ENCODE data around the gene CHIA.

The CHIA gene

GRCh38 chr1:111290630-111291029 is at the start of gene CHIA:
TSS of gene CHIA (plus strand) at chr1:111290851. CDS start at chr1:111310468, 19,617 bp downstream.
- no peak for ATAC-seq

- ATAC-seq, result no peak
Measured at GRCh38 chr1:111241797-111242196, 48.9 kb upstream of the CHIA start.

- ATAC-seq, result no peak
Measured at GRCh38 chr1:111242805-111243523, 47.7 kb upstream of the CHIA start.

DNA sequence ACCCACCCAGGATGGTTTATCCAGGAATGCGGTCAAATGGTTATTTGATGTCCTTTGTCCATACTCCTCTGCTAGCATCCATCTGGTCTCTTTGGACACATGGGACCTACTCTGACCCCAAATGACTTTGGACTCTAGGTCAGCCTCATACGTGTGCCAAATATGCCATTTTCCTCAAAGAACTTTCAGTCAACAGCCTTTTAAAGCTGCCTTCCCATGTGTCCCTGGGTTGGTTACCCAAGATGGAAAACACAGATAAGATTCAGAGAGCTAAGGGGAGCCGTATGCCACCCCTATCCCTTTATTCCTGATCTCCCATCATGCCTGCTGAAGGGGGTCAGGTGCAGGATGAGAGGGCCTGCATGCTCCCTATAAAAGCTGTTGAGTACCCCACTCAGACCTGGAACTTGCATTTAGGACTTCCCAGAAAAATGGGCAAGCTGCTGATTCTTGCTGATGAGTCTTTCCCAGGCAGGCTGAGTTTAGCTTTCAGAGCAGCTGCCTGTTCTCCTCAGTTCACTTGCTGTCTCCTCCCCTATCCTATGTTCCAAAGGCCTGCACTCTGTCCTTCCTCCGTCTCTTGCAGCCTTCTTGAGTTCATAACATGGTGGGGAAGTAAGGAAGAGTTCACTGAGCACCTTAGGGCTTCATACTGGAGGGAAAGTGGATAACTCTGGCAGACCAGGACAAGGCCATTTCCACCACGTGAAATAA is 43.4 kb upstream of the CHIA start:
- ATAC-seq, result no peak

- ATAC-seq, result no peak
Measured at GRCh38 chr1:111249960-111250359, 40.7 kb upstream of the CHIA start.

DNA sequence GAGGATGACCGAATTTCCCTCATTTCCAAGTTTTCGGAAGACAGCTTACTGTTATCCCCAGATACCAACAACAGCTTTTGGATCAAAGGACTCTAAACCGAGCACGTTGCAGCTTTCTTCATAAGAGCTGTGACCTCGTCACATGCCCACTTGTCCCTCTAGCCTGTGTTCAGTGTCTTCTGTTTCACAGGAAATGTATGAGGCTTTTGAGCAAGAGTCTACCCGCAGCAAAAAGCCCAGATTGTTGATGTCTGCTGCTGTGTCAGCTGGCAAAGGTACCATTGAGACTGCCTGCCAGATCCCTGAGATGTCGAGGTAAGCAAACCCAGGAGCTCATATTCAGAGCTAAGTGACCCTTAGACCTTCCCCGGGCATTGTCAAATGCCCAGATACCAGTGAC is 39.1 kb upstream of the CHIA start:
- no peak for ATAC-seq

- no peak for ATAC-seq
Measured at GRCh38 chr1:111252786-111253185, 37.9 kb upstream of the CHIA start.

DNA sequence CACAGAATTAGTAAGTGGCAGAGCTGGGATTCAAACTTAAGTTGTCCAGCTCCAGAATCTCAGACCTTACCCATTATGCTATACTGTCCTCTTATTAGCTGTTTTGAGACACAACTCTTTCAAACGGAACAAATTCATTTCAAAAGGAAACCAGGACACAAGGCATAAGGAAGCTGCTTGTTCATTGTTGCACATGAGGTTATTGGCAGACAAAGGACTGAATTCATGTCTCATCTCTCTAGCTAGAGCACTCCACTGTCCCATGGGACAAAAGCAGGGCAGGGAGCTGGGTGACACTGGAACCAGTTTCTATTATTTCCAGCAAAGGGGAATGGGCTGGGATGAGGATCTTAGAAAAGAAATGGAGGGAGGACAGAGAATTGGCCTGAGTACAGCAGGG is 36.8 kb upstream of the CHIA start:
- ATAC-seq, result no peak

GRCh38 chr1:111256988-111257658 is 33.5 kb upstream of the CHIA start:
- ATAC-seq, result no peak

DNA sequence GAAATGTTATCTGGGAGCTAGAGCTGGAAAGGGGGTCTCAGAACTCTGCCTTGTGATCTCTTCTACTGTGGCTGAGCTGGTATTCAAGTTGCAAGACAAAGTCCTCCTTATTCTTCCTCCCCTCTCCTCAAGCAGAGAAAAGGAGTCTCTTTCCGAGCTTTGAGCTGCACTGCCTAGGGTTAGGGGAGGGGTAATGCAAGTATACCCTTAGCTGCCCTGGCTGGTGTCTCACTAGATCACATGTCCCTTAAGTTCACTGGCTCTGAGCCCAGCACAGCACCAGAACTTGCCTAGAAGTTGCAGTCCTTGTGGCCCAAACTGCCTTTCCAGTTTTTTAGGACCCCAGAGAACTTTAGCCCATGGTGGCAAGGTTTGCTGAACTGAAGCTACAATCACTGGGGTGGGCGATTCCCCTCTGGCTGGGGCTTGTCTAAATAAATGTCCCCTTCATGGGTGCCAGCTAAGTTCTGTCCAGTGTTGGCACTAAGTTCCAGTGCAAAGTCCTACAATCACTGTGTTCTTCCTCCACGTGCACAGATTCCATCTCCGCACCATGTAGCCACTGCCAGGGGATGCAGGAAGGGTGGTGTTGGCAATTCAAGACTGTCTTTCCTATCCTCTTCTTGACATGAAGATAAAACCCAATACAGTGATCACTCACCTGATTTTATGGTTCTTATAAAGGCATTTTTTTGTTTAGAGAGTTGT is 22.7 kb upstream of the CHIA start:
- ATAC-seq, result no peak

GRCh38 chr1:111269825-111270406 is 20.7 kb upstream of the CHIA start:
- ATAC-seq, result no peak

DNA sequence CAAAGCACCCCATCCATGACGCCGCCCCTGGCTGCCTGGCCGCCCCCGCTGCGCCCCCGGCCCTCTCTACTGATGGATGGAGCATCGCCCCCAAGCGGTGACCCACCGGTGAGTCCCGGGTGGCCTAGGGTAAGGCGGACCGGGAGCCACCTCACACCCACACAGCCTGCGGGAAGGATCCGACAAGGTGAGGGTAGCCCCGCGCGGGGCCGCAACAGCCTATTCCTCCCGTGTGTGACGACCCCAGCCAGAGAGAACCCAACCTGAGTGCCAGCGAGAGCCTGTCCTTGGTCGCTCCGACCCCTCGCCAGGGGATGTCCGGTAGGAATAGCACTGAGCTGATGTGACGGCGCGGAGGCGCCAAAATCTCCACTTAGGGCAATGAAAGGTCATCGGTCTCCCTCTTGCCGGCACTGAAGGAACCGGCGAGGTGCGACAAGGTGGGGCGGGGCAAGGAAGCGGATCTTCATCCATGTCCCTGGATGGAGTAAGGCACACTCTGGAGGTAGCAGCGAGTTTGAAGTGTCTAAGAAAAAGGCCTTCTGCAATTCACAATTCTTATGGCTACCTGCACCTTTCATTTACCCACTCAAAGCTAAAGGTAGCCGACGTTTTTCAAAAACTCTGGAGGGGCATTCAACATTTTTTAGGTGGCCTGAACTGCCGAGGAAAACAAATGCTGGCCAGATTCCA is 19.7 kb upstream of the CHIA start:
- ATAC-seq, result peak in 1 of 2 donors; percentile 25

DNA sequence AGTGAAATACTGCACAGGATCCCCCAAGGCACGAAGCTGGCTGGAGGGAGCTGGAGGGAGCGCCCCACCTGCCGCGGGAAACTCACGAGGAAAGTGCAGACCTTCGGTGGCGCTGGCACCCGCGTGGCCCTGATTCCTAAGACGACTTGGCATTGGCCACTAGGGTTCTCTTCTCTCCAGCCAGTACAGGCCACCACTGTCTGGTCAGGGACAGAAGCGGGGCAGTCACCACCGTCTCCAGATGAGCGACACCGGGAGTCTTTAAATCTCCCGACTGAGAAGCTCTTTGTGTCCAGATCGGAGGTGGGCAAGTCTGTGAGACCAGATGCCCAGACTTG is 19.2 kb upstream of the CHIA start:
- ATAC-seq, result no peak

- ATAC-seq, result no peak
Measured at GRCh38 chr1:111272081-111272480, 18.6 kb upstream of the CHIA start.

- peak; percentile 68 to 82 for ATAC-seq
Measured at GRCh38 chr1:111274653-111275052, 16.0 kb upstream of the CHIA start.

GRCh38 chr1:111275079-111275478 is 15.6 kb upstream of the CHIA start:
- ATAC-seq, result peak; percentile 37 to 65

DNA sequence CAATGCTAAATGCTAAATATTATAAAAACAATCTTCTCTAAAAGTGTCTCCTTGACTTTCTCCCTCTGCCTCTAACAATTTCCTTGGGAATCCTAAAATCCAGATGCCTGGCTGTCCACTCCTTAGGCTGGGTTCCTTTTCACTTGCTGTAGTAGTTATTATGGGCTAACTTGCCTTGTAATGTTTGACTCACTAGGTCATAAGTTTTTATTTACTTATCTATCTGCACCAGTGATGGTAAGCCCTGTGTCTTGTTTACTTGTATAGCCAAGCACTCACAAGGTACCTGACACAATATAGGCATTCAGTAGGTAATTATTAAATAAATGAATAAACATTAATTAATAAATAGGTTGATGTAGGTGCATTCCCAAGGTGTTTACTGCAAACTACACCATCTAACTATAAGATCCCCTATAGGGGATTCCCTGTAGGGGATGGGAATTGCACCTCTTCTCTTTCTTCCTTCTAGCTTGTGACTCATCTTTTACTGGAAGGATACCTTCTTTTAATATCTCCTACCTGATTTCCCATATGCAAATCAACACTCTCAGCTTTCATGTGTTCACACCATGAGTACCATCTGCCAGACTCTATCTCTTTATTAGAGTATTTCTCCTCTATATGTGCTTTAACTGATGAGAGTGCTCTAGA is 14.7 kb upstream of the CHIA start:
- no peak for ATAC-seq

GRCh38 chr1:111279144-111279543 is 11.5 kb upstream of the CHIA start:
- no peak for ATAC-seq

DNA sequence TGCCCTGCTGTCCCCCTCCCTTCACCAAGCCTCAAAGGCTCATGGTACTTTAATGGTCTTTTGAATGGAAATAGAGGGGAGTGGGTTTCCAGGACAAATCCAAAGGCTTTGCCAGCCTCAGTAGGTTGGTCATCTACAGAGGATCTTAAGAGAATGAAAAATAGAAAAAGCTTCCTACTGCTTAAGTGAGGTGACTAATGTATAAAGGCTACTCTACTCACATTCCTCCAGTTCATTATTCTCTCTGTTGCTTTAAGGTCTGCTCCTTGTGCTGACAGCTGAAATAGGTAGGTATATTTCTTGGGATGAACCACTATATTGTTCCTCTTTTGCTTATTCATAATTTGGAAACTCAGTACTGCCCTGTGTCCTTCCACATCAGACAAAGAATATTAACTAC is 10.4 kb upstream of the CHIA start:
- no peak for ATAC-seq

- ATAC-seq, result no peak
Measured at GRCh38 chr1:111281411-111281810, 9.2 kb upstream of the CHIA start.

GRCh38 chr1:111283838-111284237 is 6.8 kb upstream of the CHIA start:
- no peak for ATAC-seq

DNA sequence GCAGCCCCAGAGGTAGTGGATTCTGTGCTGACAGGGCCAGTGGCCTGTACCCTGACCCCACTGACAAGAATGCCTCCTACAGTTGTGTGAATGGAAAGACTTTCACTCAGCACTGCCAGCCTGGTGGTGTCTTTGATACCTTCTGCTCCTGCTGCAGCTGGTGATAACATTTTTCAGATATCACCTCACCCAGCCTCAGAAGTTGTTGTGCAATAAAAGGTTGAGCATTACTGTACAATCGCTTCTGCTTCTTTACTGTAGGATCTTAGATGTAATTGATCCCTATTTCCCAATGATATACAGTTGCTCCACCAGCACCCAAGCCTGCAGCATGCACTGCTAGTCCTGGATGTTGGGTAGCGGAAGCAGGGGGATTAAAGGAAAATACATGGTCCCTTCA is 4.8 kb upstream of the CHIA start:
- ATAC-seq, result no peak

All from activated CD4-positive, CD25-positive, alpha-beta regulatory T cell treated with anti-CD3 and anti-CD28 coated beads, Interleukin-2, amount 50 U/mL, for 24 hours (primary cell).